GM18505 (cell line): ENCODE measurements around the gene SLC16A13.
"Not testable (repeated sequence)": the region's sequence is repeated elsewhere in the genome, so short reads cannot be mapped to it uniquely, and the experiment has no call there.

Experiments used
- ATAC-seq: cut with Tn5 transposase; IDR thresholded peaks from one replicate; pipeline ENCODE4 v1.9.1; 2021; ENCODE audit not compliant: unreplicated experiment
- POLR2A ChIP-seq: IDR thresholded peaks from 4 replicates; pipeline ENCODE4 v1.6.1; 2011; ENCODE audit warnings: borderline replicate concordance; ENCODE audit not compliant: insufficient read depth, insufficient read length; ENCODE audit errors: extremely low read depth

The SLC16A13 gene

GRCh38 chr17:7035591-7036368 is at the start of gene SLC16A13:
SLC16A13 (plus strand) TSS chr17:7036015; CDS start chr17:7036383, 368 bp downstream.
- ATAC-seq, result peak; percentile 88
- TF ChIP-seq POLR2A, result peak; percentile 98

- ATAC-seq, result no peak
- no peak for TF ChIP-seq POLR2A
Measured at GRCh38 chr17:6986676-6987075, 49.1 kb upstream of the SLC16A13 start.

GRCh38 chr17:6989779-6990178 is 46.0 kb upstream of the SLC16A13 start:
- TF ChIP-seq POLR2A, result no peak
- ATAC-seq, result no peak

GRCh38 chr17:6993613-6994056 is 42.2 kb upstream of the SLC16A13 start:
- ATAC-seq, result not testable (repeated sequence)

GRCh38 chr17:6994118-6994598 is 41.7 kb upstream of the SLC16A13 start:
- no peak for ATAC-seq
- no peak for TF ChIP-seq POLR2A

GRCh38 chr17:6994666-6995256 is 41.1 kb upstream of the SLC16A13 start:
- TF ChIP-seq POLR2A, result no peak
- ATAC-seq, result no peak

GRCh38 chr17:6995500-6996255 is 40.1 kb upstream of the SLC16A13 start, which contains the start of gene ALOX12:
ALOX12 (plus strand) TSS chr17:6996049; CDS start chr17:6996118, 69 bp downstream.
- no peak for ATAC-seq
- TF ChIP-seq POLR2A, result no peak

- no peak for ATAC-seq
- TF ChIP-seq POLR2A, result no peak
Measured at GRCh38 chr17:6996256-6997011, 39.4 kb upstream of the SLC16A13 start.

GRCh38 chr17:6997171-6997570 is 38.6 kb upstream of the SLC16A13 start:
- TF ChIP-seq POLR2A, result no peak
- no peak for ATAC-seq

GRCh38 chr17:6998855-6999508 is 36.8 kb upstream of the SLC16A13 start:
- no peak for ATAC-seq
- no peak for TF ChIP-seq POLR2A

- TF ChIP-seq POLR2A, result no peak
Measured at GRCh38 chr17:7001318-7001961, 34.4 kb upstream of the SLC16A13 start.

GRCh38 chr17:7002288-7003047 is 33.3 kb upstream of the SLC16A13 start:
- no peak for ATAC-seq
- TF ChIP-seq POLR2A, result no peak

More at GRCh38 chr17:7001318-7001961, 34.4 kb upstream of the SLC16A13 start:
- no peak for ATAC-seq

GRCh38 chr17:7003745-7004144 is 32.1 kb upstream of the SLC16A13 start:
- no peak for TF ChIP-seq POLR2A
- ATAC-seq, result no peak
